ENCODE data around the gene DOCK8.

DOCK8 gene

DNA sequence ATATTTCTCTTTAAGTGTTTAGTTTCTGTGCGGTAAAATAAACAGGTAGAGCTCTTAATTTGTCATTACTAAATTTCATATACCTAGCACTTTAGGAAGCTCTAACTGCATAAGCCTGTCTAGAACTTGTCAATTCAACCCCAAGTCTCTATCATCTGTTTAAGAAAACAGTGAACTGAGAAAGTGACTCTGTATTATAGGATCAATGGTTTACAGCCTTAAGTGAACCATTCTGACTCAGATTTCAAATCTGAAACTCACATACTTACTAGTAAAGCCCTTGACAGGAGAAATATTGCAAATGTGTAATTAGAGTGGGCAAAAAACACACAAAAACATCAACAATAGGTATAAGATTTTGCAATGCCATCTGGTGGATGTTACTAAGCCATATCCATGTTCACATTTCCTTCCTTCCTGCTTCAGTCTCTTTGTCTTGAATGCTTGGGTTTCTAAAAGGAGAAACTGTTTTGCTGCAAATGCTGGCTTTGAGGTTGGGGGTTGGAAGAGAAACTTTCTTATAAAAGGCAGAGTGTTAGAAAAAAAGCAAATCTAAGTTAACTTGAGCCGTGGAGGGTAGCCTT is 101.8 kb downstream of the DOCK8 start:
- no peak for DNase-seq

DNA sequence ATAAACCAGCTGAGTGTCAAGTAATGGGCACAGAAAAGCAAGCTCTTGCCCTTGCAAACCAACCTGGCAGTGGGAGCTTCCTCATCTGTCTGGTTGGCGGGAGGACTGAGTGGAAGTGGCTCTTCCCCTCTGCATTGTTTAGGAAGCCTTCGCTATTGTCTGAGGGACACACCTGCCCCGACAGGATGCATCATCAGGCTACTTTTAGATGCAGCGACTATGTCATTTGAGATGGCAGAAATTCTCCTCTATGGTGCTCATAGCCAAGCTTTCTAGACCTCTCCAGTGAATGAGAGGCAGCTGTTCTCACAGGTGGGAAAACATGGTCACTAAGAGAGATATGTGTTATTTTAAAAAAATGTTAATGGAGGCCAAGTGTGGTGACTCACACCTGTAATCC is 104.0 kb downstream of the DOCK8 start:
- no peak for DNase-seq

DNA sequence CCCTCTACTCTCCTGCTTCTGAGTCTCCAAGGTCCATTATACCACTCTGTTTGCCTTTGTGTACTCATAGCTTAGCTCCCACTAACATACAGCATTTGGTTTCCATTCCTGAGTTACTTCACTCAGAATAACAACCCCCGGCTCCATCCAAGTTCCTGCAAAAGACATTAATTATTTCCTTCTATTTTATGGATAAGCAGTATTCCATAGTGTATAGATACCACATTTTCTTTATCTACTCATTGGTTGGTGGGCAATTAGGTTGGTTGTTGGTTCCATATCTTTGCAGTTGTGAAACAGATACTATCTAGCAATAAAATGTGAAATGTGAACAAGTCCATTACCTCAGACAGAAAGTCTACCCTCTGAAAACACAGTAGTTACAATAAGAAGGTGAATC is 110.3 kb downstream of the DOCK8 start:
- no peak for DNase-seq

DNA sequence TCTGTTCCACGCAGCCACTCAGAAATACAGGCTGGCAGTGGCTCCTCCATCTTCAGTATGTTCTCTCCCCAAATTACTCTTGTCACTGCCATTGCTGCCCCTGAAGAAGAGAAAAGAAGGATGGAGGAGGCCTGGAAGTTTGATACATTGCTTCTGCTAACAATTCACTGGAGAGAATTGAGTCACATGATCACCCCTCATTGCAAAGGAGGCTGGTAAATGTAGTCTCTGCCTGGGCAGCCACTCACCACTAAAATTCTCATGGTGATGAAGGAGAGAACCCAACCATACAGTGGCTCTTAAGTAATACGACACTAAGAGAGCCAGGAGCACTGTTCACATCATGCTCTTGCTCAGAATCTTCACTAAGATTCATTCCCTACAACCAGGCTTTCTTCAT is 112.0 kb downstream of the DOCK8 start:
- DNase-seq = no peak

DNA sequence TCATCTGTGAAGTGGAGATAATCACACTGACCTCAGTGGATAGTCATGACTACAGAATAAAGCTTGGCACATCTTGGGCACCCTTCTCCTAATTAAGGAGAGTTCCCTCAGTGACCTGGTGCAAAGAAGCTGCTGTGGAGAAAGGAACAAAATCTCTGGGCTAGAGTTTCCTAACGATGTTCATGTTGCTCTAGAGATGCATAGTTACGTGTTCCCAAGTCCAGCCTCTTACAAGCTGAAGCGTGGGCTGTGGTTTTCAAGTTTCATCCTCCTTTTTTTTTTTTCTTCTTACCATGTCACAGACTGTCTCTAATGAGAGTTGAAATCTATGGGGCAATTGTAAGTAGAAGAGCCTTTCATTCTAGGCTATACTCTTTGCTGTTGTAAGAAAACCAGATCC is 113.8 kb downstream of the DOCK8 start:
- DNase-seq = no peak

DNA sequence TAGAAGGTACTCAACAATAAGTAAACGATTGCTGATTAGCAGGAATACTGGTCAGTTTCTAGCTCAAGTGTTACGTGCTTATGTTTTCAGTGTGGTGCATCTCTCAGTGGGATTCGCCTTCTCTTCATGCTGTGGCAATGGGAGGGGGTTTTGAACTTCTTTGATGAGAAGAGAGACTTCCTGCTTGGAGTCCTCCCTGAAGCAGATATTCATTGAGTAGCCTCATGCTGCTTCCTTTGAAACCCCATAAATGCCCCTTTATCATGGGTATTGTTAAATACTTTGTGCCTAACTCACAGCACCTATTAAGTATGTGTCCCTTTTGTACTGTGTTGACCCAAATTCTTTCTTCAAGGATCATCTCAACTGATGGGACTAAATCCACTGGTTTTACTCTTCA is 116.5 kb downstream of the DOCK8 start:
- DNase-seq = no peak

DNA sequence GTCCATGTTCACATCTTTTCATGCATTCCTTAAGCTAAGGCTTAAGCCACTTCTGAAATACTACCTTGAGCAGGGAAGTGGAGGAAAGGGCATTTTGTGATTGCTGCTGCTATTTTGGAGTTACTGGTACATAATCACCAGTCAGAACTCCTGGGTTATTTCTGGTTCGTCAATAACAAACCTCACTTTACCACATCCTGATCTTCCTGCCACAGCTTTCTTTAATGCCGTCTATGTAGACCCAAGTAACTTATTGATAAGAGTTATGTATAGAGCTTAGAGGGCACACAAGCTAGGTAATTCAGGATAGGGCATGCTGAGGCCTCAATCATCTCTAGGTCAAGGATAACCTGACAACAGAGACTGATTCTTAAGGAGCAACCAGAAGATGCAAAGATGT is 120.7 kb downstream of the DOCK8 start:
- DNase-seq = no peak

DNA sequence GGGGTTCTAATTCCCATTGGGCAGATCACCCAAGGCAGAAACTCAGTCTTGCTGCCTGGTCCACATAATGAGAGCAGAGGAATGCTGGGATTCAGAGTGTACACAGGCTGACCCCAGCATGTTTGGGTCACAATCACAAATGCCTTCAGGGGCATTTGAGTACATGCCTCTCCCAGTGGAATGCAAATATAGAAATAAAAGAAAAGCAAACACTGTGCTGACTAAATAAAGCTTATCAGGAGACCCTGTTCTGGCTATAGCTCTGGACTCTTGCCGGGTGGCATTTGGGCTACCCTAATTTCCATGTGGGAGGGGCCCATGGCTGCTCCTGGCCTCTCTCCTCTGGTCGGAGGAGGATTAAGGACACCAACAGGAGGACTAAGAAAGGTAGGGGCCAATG is 121.4 kb downstream of the DOCK8 start:
- no peak for DNase-seq

DNA sequence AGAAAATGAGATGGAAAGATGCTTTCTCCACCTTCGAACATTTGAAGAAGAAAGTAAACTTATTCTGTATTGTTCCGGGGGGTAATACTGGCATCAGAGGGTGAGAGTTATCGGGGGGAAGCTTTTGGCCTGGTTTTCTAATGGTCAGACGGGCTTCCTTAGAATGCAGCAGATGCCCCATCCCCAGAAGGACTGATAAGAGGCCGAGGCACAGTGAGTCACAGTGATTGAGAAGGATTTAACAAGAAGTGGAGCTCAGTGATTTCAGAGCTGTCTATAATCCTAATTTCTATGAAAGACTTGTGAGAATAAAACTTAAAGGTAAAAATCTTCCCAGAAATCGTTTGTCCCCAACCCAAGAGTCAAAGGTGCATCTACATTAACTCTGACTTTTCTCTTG is 123.9 kb downstream of the DOCK8 start:
- DNase-seq = no peak

DNA sequence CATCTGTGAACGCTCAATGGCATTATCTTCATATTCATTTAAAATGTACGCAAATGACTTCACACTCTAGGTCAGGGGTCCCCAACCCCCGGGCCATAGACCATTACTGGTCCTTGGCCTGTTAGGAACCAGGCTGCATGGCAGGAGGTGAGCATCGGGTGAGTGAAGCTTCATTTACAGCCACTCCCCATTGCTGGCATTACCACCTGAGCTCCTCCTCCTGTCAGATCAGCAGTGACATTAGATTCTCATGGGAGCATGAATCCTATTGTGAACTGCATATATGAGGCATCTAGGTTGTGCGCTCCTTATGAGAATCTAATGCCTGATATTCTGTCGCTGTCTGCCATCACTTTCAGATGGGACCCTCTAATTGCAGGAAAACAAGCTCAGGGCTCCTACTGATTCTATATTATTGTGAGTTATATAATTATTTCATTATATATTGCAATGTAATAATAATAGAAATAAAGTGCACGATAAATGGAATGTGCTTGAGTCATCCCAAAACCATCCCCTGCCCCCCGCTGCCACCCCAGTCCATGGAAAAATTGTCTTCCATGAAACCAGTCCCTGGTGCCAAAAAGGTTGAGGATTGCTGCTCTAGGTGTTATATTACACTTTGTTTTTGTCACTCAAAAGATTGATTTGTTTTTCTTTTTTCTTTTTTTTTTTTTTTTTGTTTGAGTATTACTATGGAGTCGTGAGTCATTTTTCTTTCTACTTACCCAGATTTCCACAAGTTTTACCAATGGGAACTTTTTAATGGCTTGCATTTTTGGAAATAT is 127.2 kb downstream of the DOCK8 start:
- DNase-seq = no peak

DNA sequence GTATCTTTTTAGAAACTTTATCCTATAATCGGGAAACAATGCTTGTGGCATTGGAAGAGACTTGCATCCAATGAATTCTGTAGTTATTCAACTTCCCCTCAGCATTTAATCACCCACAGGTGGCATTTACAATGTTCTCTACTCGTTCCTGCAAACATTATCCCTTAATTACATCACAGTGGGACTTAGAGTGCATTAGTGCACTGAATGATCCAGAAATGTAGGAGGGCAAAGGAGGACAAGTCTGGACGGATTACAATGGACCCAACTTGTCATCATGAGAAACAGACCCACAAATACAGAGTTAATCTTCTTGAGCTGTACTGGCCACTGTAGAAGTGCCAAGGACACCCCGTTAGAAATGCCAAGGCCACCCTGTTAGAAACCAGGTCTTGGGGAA is 129.1 kb downstream of the DOCK8 start:
- DNase-seq = no peak

DNA sequence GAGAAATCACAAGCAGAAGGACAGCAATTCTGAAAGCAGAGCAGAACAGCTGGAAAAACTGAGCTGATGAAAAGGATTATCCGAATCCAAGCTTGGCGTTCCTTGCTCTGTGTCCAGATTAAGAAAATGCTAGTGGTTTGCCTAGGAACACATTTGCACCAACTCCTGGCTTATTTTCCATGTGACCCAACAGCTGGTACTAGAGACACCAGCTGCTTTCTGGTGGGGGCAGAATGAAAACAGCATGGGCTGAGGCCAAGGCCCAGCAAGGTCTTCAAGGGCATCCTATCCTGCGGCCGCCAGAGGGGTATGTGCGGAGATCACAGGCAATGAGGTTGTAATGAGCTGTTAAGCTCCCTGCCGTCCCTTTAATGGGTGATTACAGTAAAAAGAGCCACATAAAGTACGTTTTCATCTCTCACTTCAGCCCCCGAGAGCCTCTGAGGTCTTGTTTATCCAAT is 131.5 kb downstream of the DOCK8 start:
- DNase-seq = no peak

DNA sequence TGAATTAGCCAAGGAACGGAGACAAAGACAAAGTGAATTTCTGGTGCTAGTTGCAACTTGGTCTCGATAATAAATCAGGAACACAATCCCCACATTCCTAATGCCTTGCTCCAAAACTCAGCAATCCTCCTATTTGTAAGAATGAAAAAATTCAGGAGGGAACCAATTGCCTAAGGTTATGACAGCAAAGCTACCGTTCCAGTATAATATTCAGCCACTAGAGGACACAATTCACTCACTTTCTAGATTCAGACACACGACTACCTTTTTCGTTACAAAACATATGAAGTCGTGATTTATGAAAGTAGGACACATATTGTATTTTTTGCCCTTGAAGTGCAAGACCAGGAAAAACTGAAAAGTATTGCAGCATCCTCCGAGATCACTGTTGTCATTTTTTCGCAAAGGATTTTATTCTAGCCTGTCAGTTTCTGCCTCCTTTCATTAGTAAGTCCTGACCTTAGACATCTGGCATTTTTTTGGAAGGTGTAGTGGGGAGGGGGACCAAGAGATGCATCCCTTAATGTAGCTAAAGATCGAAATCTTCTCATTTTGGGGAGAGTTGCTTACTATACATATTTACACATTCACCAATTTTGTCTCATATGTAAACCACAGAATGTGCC is 133.1 kb downstream of the DOCK8 start:
- DNase-seq = no peak

DNA sequence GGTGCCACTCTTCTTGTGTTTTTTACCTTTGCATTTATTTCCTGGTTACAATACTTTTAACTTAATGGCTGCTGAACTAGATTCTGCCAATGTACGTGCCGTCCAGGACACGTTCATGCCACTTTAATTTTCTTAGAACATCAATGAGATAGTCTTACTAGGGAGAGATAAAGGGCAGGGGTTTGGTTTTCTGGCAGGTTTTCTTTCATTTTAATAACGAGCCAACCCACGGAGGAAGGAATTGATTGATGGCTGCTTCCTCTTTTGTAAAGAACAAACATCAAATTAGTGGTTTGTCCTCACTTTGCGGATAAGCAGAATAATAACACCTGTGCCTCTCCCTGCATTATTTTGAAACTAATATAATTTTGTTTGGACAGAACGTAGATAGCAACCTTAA is 135.7 kb downstream of the DOCK8 start:
- DNase-seq = no peak

DNA sequence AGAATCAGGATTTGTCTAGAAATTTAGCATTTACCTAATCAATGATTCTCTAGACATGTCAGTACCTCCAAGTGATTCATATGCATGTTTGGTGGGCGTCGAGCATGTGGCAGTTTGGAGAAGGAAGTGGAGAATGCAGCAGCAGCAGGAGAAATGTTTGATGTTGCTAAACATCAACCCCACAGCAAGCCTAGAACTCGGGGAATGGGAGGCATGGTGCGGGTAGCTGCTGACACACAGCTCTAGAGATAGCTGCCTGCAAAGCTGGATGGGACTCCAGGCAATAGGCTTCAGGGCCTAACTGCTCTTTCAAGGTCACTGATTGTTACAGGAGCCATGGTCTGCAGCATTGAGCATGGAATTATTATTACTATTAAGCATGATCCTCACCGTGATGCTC is 137.3 kb downstream of the DOCK8 start:
- no peak for DNase-seq

DNA sequence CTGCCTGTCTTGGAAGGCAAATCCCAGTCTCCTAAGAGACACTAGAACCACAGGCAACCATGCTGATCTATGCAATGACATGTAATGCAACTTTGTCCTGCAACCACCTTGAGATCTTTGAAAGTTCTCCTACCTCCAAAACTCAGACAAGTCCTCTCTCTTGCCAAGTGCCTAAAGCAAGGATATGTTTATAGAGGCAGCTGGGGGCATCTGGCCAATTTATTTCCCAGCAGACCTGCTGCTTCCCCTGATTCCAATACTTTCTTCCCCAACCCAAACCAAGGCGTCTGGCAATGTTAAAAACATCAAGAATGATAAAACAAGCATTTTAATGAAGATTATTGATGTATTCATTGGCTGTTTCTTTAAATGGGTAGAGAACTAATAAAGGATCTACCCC is 138.4 kb downstream of the DOCK8 start:
- no peak for DNase-seq

DNA sequence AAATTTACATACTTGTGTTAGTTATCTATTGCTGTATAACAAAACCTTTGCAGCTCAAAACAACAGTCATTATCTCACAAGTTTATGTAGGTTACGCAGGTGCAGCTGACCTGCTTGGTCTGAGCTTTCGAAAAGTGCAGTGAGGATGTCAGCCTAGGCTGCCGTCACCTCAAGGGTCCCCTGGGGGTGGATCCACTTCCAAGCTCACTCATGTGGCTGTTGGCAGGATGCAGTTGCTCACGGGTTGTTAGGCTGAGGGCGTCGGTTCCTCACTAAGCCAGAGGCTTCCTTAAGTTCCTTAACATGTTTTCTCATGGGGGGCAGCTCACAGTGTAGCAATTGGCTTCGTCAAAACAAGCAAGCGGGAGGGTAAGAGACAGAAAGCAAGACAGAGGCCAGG is 139.8 kb downstream of the DOCK8 start:
- DNase-seq = no peak

DNA sequence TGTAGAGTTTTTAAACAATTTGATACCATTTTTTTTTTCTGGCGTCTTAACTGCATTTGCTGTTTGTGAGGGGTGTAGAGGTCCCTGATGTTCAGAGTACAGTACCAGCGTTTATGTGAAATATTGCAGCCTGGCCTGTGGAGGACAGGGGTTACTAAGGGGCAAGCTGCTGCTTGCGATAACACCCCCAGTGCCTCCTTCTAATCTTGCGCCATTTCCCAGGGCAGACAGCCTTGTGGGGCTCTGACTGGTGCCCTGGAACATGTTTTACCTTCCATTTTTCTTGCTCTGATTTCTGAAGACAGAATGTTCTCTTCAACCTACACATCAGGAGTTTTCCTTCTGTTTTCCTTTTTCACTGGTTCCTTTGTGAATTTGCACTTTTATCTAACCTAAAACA is 142.9 kb downstream of the DOCK8 start:
- no peak for DNase-seq

DNA sequence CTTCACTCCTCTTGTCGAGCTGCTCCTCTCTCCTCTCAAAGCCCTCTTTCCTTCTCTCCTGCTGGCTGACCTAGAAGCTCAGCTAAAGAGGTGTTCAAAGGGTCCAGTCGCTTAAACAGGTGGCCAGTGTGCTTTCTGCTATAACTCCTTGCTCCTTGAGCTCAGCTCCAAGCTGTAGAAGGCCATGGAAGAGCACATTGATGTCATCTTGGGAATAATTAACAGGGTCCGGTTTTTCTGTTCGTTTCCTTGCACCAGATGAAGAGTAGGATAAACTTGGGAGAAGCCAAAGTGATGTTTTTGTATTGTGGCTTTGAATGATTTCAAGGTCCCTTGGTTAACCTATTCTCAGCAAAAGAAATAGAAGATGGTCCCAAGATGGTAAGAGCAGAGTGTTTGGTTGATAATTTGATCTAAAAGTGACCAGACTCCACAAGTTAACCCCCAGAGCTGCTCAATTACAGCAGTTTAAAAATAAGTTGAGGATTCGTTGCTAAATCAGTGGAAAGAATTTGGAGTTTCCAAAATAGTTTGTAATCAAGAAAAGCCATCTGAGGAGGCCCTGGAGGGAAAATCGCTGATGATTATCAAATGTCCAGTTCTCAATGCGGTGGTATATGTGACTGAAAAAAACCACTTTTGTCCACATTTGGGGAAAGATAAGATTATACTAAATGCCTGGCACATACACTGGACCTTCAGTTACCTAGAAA is 148.1 kb downstream of the DOCK8 start:
- DNase-seq = no peak

DNA sequence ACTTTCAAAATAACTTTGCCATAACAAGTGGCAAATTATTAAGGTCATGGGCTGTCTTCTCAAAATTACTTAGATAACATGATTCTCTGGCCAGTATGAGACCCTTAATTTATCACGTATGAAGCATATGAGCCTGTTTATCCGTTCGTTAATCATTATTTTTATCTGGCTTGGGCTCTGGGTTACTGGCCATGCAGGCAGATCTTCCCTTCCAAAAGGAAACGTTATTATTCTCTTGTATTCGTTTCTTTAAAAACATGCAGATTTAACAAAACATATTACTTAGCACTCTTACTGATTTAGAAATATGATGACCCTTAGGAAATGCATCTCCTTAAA is 148.6 kb downstream of the DOCK8 start:
- DNase-seq = no peak

DNA sequence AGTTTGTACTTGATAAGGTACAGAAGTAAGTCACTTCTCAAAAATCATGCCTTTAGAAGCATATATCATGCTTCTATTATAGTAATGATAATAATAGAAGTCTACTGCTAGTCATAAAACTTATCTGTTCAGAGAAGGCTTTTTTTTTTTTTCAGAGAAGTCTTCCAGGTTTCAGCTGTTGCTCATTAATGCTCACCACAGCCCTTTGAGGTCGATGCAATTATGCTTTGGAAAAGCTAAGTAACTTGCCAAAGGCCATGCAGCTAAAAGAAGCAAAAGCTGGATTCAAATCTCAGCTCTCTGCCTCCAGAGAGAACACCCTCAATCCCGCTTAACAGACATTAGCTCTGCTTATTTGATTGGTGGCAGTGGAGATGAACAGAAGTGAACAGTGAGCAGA is 150.8 kb downstream of the DOCK8 start:
- DNase-seq = no peak

DNA sequence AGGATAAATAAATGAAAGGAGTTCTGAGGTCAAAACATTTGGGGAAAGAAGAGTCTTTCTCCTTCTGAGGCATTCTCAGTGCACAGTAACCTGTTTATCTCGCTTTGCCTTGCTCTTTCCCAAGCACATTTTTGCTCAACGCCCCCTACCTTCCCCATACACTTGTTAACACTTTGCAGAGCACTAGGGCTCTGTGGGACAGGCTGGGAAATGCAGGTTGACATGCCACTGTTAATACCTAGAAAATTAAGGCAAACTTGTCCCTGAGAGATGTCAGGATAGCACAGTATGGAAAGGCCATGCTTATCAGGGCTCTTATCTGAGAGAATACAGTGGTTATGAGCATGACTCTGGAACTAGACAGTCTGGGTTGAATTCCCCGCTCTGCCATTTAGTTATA is 152.0 kb downstream of the DOCK8 start:
- no peak for DNase-seq

DNA sequence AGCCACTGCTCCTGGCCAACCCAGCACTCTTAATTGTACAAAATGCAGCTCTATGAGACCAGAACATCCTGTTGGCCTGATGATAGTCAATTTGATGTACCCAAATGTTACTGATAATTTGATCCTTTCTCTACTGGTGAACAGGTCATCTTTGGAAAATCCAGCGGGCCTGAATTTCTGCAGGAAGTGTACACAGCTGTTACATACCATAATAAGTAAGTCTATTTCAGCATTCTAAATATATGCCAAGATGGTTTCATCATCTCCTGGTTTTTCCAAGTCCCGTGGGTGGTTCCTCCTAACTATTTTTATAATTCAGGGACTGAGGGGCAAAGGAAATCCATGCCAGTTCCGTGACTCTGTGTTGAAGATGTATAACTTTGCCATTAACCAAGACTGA is 155.4 kb downstream of the DOCK8 start:
- no peak for DNase-seq

DNA sequence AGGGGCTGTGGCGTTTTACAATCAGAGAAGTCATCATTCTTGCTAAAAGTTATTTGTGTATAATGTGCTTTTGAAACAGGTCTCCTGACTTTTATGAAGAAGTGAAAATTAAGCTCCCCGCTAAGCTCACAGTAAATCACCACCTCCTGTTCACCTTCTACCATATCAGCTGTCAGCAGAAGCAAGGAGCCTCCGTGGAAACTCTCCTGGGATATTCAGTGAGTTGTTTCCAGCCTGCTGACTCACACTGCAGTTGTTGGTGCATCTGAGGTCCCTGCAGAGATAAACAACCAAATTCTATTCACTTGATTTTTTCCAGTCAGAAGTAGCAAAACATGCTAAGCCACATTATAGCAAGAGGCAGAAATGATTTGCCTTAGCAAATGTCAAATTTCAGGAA is 156.7 kb downstream of the DOCK8 start:
- no peak for DNase-seq
